SK-N-MC (cell line): Measurements from ENCODE around the gene PLXNA2.

ENCODE experiments used
- DNase-seq: peaks from one replicate; pipeline ENCODE4 v3.0.0-alpha.2; 2011; ENCODE audit warnings: low read depth, low spot score
- H3K27ac ChIP-seq: fragments of 200-600 bp; sonication (generic); 2 replicates; pipeline ENCODE4 v1.5.1; 2016; ENCODE audit warnings: mixed run types
- H3K36me3 ChIP-seq: fragments of 200-600 bp; sonication (generic); 2 replicates; pipeline ENCODE4 v1.6.1; 2017; ENCODE audit warnings: antibody characterized with exemption, low read length, mixed read lengths; ENCODE audit not compliant: insufficient read depth
- H3K4me3 ChIP-seq: fragments of 200-600 bp; sonication (generic); 2 replicates; pipeline ENCODE4 v1.5.1; 2016
- H3K9ac ChIP-seq: fragments of 200-600 bp; sonication (generic); 2 replicates; pipeline ENCODE4 v1.8.0; 2017; ENCODE audit warnings: mixed run types, mixed read lengths; ENCODE audit not compliant: insufficient read length
- H3K9me3 ChIP-seq: fragments of 200-600 bp; sonication (generic); 2 replicates; pipeline ENCODE4 v1.6.1; 2017; ENCODE audit warnings: low read depth, mild to moderate bottlenecking, antibody characterized with exemption, low read length, moderate library complexity, mixed read lengths
- EZH2 ChIP-seq: fragments of 200-600 bp; sonication (generic); IDR thresholded peaks from one replicate; pipeline ENCODE4 v1.6.1; 2017; ENCODE audit warnings: antibody characterized with exemption
- FOXP2 ChIP-seq: optimal IDR thresholded peaks from 2 replicates; pipeline ENCODE3; 2011; ENCODE audit warnings: mild to moderate bottlenecking, moderate library complexity; ENCODE audit not compliant: insufficient read depth; ENCODE audit errors: extremely low read length, control extremely low read depth
- POLR2AphosphoS5 ChIP-seq: IDR thresholded peaks from 2 replicates; pipeline ENCODE4 v1.6.1; 2012; ENCODE audit warnings: mild to moderate bottlenecking, low read depth, low read length, borderline replicate concordance

The PLXNA2 gene

DNA sequence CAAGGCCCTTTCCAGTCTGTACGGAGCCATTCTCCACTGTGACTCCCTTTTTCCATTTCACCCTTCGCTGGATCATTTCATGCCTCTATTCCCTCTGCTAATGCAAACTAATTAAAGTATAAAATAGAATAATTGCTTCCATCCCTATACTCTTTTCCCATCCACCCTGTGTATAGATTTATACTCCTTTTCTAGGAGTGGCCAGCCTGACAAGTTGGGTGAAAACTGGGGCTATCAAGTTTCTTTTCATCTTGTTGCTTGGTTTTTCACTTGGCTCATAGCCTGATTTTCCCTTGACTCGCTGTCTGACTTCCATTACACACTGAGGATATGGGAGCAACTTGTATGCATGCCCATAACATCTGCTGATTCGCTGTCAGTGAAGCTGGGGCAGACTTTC lies 107.0 kb downstream of the PLXNA2 start:
- no peak overlapping the region for H3K27ac ChIP-seq
- TF ChIP-seq FOXP2 (no peak), POLR2AphosphoS5 (no peak), EZH2 (no peak)
- H3K36me3 ChIP-seq, result no peaks in the 10 kb centered on the region
- DNase-seq, result no peak
- H3K9ac ChIP-seq, result no peak overlapping the region
- H3K4me3 ChIP-seq, result no peak overlapping the region
- no peaks in the 10 kb centered on the region for H3K9me3 ChIP-seq

GRCh38 chr1:208136459-208137182 lies 107.6 kb downstream of the PLXNA2 start:
- H3K4me3 ChIP-seq, result no peak overlapping the region
- no peak overlapping the region for H3K27ac ChIP-seq
- H3K9me3 ChIP-seq, result no peaks in the 10 kb centered on the region
- no peaks in the 10 kb centered on the region for H3K36me3 ChIP-seq
- DNase-seq, result no peak
- H3K9ac ChIP-seq, result no peak overlapping the region
- TF ChIP-seq FOXP2 (no peak), POLR2AphosphoS5 (no peak), EZH2 (no peak)

DNA sequence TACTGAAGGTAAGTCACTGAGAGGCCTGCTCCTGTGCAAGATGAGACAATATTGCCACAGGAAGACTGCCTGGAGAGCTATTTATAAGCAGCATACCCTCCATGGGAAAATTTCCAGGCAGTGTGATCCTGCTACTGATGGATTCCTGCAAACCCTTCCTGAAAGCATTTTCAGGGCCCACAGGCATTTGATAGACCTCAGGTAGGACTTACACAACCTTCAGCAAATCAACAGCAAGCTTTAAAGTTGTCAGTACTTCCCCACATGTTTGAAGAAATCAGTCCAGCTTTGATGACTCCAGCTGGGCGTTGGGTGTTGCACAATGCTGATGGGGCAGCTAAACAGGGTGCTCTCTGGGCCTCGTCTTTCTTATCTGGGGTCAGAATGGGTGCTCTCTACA lies 108.8 kb downstream of the PLXNA2 start:
- Histone ChIP-seq H3K9me3 (no peaks in the 10 kb centered on the region), H3K27ac (peak overlapping the region; percentile 64), H3K9ac (no peak overlapping the region), H3K36me3 (no peaks in the 10 kb centered on the region), H3K4me3 (peak overlapping the region; percentile 12; the same call in 1 of the 2 replicates)
- no peak for TF ChIP-seq POLR2AphosphoS5
- no peak for TF ChIP-seq FOXP2
- TF ChIP-seq EZH2, result no peak
- DNase-seq, result no peak

GRCh38 chr1:208134491-208134890 lies 109.7 kb downstream of the PLXNA2 start:
- H3K27ac ChIP-seq, result peak overlapping the region; percentile 64
- no peak for TF ChIP-seq EZH2
- no peak for TF ChIP-seq POLR2AphosphoS5
- no peak for TF ChIP-seq FOXP2
- H3K9me3 ChIP-seq, result no peaks in the 10 kb centered on the region
- H3K36me3 ChIP-seq, result no peaks in the 10 kb centered on the region
- peak overlapping the region; percentile 12; the same call in 1 of the 2 replicates for H3K4me3 ChIP-seq
- no peak overlapping the region for H3K9ac ChIP-seq
- no peak for DNase-seq

- Histone ChIP-seq H3K27ac (no peak overlapping the region), H3K9me3 (no peaks in the 10 kb centered on the region), H3K4me3 (no peak overlapping the region), H3K9ac (no peak overlapping the region), H3K36me3 (no peaks in the 10 kb centered on the region)
- no peak for TF ChIP-seq FOXP2
- TF ChIP-seq EZH2, result no peak
- TF ChIP-seq POLR2AphosphoS5, result no peak
- DNase-seq, result no peak
Measured at GRCh38 chr1:208133355-208133754, 110.8 kb downstream of the PLXNA2 start.

- Histone ChIP-seq H3K36me3 (no peaks in the 10 kb centered on the region), H3K9me3 (no peaks in the 10 kb centered on the region), H3K9ac (no peak overlapping the region), H3K27ac (no peak overlapping the region), H3K4me3 (peak overlapping the region; percentile 57)
- TF ChIP-seq EZH2, result no peak
- TF ChIP-seq POLR2AphosphoS5, result no peak
- no peak for TF ChIP-seq FOXP2
- DNase-seq, result no peak
Measured at GRCh38 chr1:208132287-208132882, 111.8 kb downstream of the PLXNA2 start.

DNA sequence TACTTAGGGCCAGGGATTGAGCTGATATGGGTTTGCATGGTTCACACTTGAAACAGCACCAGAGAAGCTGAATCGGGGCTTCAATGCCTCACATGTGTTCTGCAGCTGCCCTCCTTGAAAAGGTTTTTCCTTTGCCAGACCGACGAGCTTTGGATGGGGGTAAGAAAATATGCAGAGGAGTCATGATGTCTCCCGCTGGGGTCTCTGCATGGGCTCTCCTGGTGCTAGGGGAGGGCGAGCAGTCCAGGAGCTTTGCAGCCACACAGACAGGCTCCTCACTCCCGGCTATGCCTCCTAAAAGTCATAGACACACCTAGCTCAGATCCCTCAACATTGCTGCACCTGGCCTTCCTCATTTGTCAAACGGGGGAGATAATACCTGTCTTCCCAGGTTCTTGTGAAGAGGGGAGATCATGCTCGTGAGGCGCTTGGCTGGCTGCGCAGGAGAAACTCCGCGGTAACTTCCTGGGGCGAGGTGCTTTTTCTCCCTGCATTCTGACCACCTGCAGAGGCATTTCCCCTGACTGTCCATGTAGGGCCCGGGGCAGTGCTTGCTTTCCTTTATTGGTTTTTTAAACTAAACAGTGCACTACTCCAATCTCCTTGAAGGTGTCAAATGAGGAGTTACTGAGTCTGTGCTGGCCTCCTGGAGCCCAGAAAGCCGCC lies 112.4 kb downstream of the PLXNA2 start:
- no peaks in the 10 kb centered on the region for H3K9me3 ChIP-seq
- no peak for DNase-seq
- no peaks in the 10 kb centered on the region for H3K36me3 ChIP-seq
- TF ChIP-seq POLR2AphosphoS5, result no peak
- TF ChIP-seq EZH2, result no peak
- TF ChIP-seq FOXP2, result no peak
- peak overlapping the region; percentile 5; the same call in 1 of the 2 replicates for H3K27ac ChIP-seq
- no peak overlapping the region for H3K9ac ChIP-seq
- peak overlapping the region; percentile 57 for H3K4me3 ChIP-seq

DNA sequence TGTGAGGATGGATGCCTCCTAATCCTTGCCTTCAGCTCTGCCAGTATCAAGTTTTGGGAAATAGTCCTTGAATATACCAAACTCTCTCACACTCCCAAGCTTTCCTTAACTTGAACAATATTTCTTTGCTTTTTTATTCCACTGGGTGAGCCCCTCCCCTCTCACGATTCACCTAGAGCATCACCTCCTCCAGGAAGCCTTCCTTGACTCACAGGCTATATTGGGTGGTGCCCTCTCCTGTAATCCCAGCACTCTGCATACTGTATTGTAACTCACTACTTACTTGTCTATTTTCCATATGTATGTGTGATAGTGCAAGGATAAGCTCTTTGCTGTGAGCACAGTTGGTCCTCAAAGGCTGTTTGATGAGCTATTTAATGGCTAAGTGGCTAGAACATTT lies 114.7 kb downstream of the PLXNA2 start:
- Histone ChIP-seq H3K9ac (no peak overlapping the region), H3K4me3 (no peak overlapping the region), H3K27ac (no peak overlapping the region), H3K9me3 (no peaks in the 10 kb centered on the region), H3K36me3 (no peaks in the 10 kb centered on the region)
- DNase-seq, result no peak
- TF ChIP-seq FOXP2 (no peak), POLR2AphosphoS5 (no peak), EZH2 (no peak)
